HEK293 (cell line): Measurements from ENCODE around the gene PDE1C.

Experiments used
- CTCF ChIA-PET: fragments of 350-600 bp; formaldehyde crosslinking; extraction: SDS; loops from one replicate; lab custom pipeline; 2021; ENCODE audit warnings: antibody characterized with exemption; lab: Yijun Ruan, JAX
- POLR2A ChIA-PET: fragments of 300-600 bp; formaldehyde crosslinking; extraction: SDS; loops from one replicate; lab custom pipeline; 2020; ENCODE audit warnings: antibody characterized with exemption, inconsistent platforms; lab: Yijun Ruan, JAX
- H3K27ac ChIP-seq: fragments of 200-500 bp; sonication (Bioruptor generic); 2 replicates; pipeline ENCODE4 v1.5.1; 2014; ENCODE audit warnings: low read depth, low read length, control low read depth, inconsistent platforms; ENCODE audit errors: extremely low read depth
- H3K36me3 ChIP-seq, 2 experiments: fragments of 200-500 bp in 1 of 2; sonication (Bioruptor generic) in 1 of 2; 1 replicate in 1 of 2; 2 replicates in 1 of 2; pipeline ENCODE4 v1.5.1; 2014 to 2017; ENCODE audit warnings: inconsistent platforms in 2 of 2, low read length in 2 of 2; ENCODE audit not compliant: control insufficient read depth in 2 of 2, insufficient read depth in 1 of 2
- H3K4me1 ChIP-seq: fragments of 200-500 bp; sonication (Bioruptor generic); 2 replicates; pipeline ENCODE4 v1.5.1; 2014; ENCODE audit warnings: mild to moderate bottlenecking, low read length, inconsistent platforms; ENCODE audit not compliant: control insufficient read depth, insufficient read depth
- H3K4me3 ChIP-seq: 2 replicates; pipeline ENCODE4 v1.5.1; 2011; ENCODE audit warnings: low read depth, mild to moderate bottlenecking, control low read depth, low read length, moderate library complexity
- H3K9me3 ChIP-seq: fragments of 200-500 bp; sonication (Bioruptor generic); 2 replicates; pipeline ENCODE4 v1.5.1; 2014; ENCODE audit warnings: low read depth, low read length, inconsistent platforms; ENCODE audit not compliant: control insufficient read depth, insufficient read depth
- TCF7L2 ChIP-seq: IDR thresholded peaks from 2 replicates; pipeline ENCODE4 v1.6.1; 2011; ENCODE audit warnings: low read depth, mild to moderate bottlenecking, inconsistent platforms, low read length, moderate library complexity, borderline replicate concordance
- TRIM28 ChIP-seq: IDR thresholded peaks from 2 replicates; pipeline ENCODE4 v1.6.1; 2011; ENCODE audit warnings: low read length, control low read depth, borderline replicate concordance
- ZBTB21 ChIP-seq: fragments of 450-650 bp; formaldehyde crosslinking; IDR thresholded peaks from 2 replicates; pipeline ENCODE4 v1.5.1; 2017; ENCODE audit warnings: missing biosample characterization, missing genetic modification characterization
- ZFHX2 ChIP-seq: fragments of 450-650 bp; formaldehyde crosslinking; conservative IDR thresholded peaks from 2 replicates; pipeline ENCODE4 v1.5.1; 2016; ENCODE audit warnings: missing biosample characterization, missing genetic modification characterization
- ZNF112 ChIP-seq: fragments of 450-650 bp; formaldehyde crosslinking; IDR thresholded peaks from 2 replicates; pipeline ENCODE4 v1.5.0; 2017; ENCODE audit warnings: missing biosample characterization, missing genetic modification characterization
- ZNF121 ChIP-seq: fragments of 450-650 bp; formaldehyde crosslinking; IDR thresholded peaks from 2 replicates; pipeline ENCODE4 v1.5.1; 2016; ENCODE audit warnings: missing biosample characterization, missing genetic modification characterization
- ZNF174 ChIP-seq: fragments of 450-650 bp; formaldehyde crosslinking; IDR thresholded peaks from 2 replicates; pipeline ENCODE4 v1.5.0; 2017; ENCODE audit warnings: missing biosample characterization, mild to moderate bottlenecking, missing genetic modification characterization
- ZNF23 ChIP-seq: fragments of 450-650 bp; formaldehyde crosslinking; IDR thresholded peaks from 2 replicates; pipeline ENCODE4 v1.5.1; 2016; ENCODE audit warnings: missing biosample characterization, missing genetic modification characterization, borderline replicate concordance
- ZNF558 ChIP-seq: fragments of 450-650 bp; formaldehyde crosslinking; IDR thresholded peaks from 2 replicates; pipeline ENCODE4 v1.5.1; 2016; ENCODE audit warnings: missing biosample characterization, missing genetic modification characterization
- ZNF768 ChIP-seq: fragments of 450-650 bp; formaldehyde crosslinking; IDR thresholded peaks from 2 replicates; pipeline ENCODE4 v1.5.1; 2018; ENCODE audit warnings: missing biosample characterization, mild to moderate bottlenecking, missing genetic modification characterization
- TF ChIP-seq, protein P1 (sequence below): fragments of 450-650 bp; formaldehyde crosslinking; IDR thresholded peaks from 2 replicates; pipeline ENCODE4 v1.5.1; 2016; ENCODE audit warnings: missing biosample characterization, missing genetic modification characterization
- TF ChIP-seq, protein P2 (sequence below): fragments of 450-650 bp; formaldehyde crosslinking; IDR thresholded peaks from 2 replicates; pipeline ENCODE4 v1.5.1; 2016; ENCODE audit warnings: missing biosample characterization, missing genetic modification characterization, low read depth
- TF ChIP-seq, protein P3 (sequence below): fragments of 450-650 bp; formaldehyde crosslinking; IDR thresholded peaks from 2 replicates; pipeline ENCODE4 v1.5.1; 2016; ENCODE audit warnings: missing biosample characterization, missing genetic modification characterization
- TF ChIP-seq, protein P4 (sequence below): fragments of 450-650 bp; IDR thresholded peaks from 2 replicates; pipeline ENCODE4 v1.5.1; 2018; ENCODE audit warnings: missing biosample characterization, mild to moderate bottlenecking, missing genetic modification characterization
- TF ChIP-seq, protein P5 (sequence below): fragments of 450-650 bp; formaldehyde crosslinking; IDR thresholded peaks from 2 replicates; pipeline ENCODE4 v1.5.1; 2017; ENCODE audit warnings: missing biosample characterization, mild to moderate bottlenecking, missing genetic modification characterization, moderate library complexity

PDE1C gene

DNA sequence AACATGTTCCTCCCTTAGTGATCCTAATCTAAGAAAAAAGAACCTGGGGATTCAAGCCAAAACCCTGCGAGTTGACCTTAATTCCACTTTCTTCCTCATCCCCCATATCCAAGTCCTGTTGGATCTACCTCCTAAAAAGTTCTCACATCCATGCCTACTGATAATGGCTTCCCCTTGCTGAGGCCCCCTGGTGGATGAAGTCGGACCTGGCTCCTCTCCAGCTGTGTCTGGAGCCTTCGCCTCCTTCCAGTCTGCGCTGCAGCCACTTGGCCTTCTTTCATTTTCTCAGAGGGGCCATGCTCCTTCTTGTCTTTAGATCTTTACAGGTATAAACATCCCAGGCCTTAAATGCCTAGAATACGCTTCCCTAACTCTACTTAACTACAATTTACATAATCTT, 8.1 kb downstream of the PDE1C start:
- CTCF ChIA-PET: interaction anchor here (0.6 to 1.7 kb wide), 8 partner anchors 10 to 845 kb away, joined by 3 to 5 read pairs (median 3); no protein-coding TSS in a partner anchor
- H3K36me3 ChIP-seq: no peaks in the 10 kb centered on the region

DNA sequence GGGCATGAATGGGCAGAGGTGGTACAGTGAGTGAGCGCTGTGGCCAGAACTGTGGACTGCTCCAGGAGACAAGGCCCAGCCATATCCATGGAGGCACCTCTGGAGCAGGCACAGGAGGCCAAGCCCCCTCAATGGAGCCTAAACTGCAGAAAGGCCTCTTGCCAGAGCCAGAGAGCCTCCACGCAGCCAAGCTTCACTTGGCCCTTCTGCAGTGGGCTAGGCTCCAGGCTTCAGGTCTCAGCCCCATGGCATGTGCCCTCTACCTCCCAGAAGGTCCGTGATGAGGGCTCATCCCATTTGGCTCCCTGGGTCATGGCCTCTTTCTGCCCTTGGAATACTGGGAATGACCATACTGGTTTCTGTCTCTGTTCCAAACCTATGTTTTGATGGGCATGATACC, 8.9 kb downstream of the PDE1C start:
- H3K9me3 ChIP-seq: no peaks in the 10 kb centered on the region
- POLR2A ChIA-PET: no interaction called here
- CTCF ChIA-PET: interaction anchor here (0.6 to 1.6 kb wide), 7 partner anchors 23 to 618 kb away, joined by 3 to 5 read pairs (median 3); no protein-coding TSS in a partner anchor
- TF ChIP-seq ZNF112 (tag by site-specific recombination) (no peak), TCF7L2 (no peak), ZNF23 (tag by site-specific recombination) (no peak), ZBTB21 (tag by site-specific recombination) (no peak), ZNF174 (no peak), ZNF121 (tag by site-specific recombination) (no peak), ZFHX2 (tag by site-specific recombination) (no peak), ZNF768 (tag by site-specific recombination) (no peak), ZNF558 (no peak)
- TF ChIP-seq, protein P1, sequence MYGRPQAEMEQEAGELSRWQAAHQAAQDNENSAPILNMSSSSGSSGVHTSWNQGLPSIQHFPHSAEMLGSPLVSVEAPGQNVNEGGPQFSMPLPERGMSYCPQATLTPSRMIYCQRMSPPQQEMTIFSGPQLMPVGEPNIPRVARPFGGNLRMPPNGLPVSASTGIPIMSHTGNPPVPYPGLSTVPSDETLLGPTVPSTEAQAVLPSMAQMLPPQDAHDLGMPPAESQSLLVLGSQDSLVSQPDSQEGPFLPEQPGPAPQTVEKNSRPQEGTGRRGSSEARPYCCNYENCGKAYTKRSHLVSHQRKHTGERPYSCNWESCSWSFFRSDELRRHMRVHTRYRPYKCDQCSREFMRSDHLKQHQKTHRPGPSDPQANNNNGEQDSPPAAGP (tag by site-specific recombination): no peak
- TF ChIP-seq, protein P2, sequence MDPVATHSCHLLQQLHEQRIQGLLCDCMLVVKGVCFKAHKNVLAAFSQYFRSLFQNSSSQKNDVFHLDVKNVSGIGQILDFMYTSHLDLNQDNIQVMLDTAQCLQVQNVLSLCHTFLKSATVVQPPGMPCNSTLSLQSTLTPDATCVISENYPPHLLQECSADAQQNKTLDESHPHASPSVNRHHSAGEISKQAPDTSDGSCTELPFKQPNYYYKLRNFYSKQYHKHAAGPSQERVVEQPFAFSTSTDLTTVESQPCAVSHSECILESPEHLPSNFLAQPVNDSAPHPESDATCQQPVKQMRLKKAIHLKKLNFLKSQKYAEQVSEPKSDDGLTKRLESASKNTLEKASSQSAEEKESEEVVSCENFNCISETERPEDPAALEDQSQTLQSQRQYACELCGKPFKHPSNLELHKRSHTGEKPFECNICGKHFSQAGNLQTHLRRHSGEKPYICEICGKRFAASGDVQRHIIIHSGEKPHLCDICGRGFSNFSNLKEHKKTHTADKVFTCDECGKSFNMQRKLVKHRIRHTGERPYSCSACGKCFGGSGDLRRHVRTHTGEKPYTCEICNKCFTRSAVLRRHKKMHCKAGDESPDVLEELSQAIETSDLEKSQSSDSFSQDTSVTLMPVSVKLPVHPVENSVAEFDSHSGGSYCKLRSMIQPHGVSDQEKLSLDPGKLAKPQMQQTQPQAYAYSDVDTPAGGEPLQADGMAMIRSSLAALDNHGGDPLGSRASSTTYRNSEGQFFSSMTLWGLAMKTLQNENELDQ (tag by site-specific recombination): no peak
- TF ChIP-seq, protein P3, sequence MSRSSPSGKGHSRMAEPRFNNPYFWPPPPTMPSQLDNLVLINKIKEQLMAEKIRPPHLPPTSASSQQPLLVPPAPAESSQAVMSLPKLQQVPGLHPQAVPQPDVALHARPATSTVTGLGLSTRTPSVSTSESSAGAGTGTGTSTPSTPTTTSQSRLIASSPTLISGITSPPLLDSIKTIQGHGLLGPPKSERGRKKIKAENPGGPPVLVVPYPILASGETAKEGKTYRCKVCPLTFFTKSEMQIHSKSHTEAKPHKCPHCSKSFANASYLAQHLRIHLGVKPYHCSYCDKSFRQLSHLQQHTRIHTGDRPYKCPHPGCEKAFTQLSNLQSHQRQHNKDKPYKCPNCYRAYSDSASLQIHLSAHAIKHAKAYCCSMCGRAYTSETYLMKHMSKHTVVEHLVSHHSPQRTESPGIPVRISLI (tag by site-specific recombination): no peak
- TF ChIP-seq, protein P4, sequence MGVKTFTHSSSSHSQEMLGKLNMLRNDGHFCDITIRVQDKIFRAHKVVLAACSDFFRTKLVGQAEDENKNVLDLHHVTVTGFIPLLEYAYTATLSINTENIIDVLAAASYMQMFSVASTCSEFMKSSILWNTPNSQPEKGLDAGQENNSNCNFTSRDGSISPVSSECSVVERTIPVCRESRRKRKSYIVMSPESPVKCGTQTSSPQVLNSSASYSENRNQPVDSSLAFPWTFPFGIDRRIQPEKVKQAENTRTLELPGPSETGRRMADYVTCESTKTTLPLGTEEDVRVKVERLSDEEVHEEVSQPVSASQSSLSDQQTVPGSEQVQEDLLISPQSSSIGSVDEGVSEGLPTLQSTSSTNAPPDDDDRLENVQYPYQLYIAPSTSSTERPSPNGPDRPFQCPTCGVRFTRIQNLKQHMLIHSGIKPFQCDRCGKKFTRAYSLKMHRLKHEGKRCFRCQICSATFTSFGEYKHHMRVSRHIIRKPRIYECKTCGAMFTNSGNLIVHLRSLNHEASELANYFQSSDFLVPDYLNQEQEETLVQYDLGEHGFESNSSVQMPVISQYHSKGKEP (tag by site-specific recombination): no peak
- TF ChIP-seq, all 188 proteins: peak for 0
- Histone ChIP-seq H3K4me3 (no peak overlapping the region), H3K27ac (no peak overlapping the region), H3K4me1 (0 out of 2 replicates have a peak, but pooled peaks cover 2% of the 10 kb centered on the region), H3K36me3 (no peaks in the 10 kb centered on the region)

More for the DNA sequence above, 8.1 kb downstream of the PDE1C start:
- H3K27ac ChIP-seq: no peak overlapping the region
- H3K4me1 ChIP-seq: 0 out of 2 replicates have a peak, but pooled peaks cover 2% of the 10 kb centered on the region
- POLR2A ChIA-PET: no interaction called here
- peak; percentile 35; the same call in 1 of the 2 replicates for TF ChIP-seq TRIM28
- TF ChIP-seq, protein P5, sequence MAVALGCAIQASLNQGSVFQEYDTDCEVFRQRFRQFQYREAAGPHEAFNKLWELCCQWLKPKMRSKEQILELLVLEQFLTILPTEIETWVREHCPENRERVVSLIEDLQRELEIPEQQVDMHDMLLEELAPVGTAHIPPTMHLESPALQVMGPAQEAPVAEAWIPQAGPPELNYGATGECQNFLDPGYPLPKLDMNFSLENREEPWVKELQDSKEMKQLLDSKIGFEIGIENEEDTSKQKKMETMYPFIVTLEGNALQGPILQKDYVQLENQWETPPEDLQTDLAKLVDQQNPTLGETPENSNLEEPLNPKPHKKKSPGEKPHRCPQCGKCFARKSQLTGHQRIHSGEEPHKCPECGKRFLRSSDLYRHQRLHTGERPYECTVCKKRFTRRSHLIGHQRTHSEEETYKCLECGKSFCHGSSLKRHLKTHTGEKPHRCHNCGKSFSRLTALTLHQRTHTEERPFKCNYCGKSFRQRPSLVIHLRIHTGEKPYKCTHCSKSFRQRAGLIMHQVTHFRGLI (tag by site-specific recombination): no peak
- H3K9me3 ChIP-seq: no peaks in the 10 kb centered on the region
- no peak overlapping the region for H3K4me3 ChIP-seq
